ENCODE results near the gene VSNL1.

VSNL1 gene

GRCh38 chr2:17604050-17604449 is 63.6 kb downstream of the VSNL1 start:
- FAIRE-seq, result no peak
- TF ChIP-seq TAF1 (IDR thresholded peaks at IDR 0.05; ENCODE audit: borderline replicate concordance, low read depth, low read length) (no peak), POLR2AphosphoS5 (IDR thresholded peaks at IDR 0.05; ENCODE audit: low read depth, low read length) (no peak), POLR2A (IDR thresholded peaks at IDR 0.05; ENCODE audit: low read depth, low read length) (no peak)
- no peak for DNase-seq (ENCODE audit: insufficient read length)

DNA sequence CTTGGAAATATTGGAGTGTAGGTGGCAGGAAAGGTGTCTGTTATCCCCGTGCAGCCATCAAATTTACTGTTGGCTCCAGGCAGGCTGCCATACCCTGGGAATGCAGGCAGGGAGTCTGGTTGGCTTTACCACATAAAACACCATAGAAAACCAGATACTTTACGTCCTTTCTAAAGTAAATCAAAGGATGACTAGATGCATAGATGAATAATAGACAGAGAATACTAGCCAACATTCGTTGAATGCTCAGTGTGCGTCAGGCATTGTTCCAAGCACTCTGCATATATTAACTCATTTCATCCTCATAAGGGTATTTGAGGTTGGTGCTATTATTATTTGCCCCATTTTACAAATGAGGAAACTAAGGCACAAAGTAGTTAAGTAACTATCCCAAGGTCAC is 65.2 kb downstream of the VSNL1 start:
- FAIRE-seq (no peak), DNase-seq (ENCODE audit: insufficient read length) (no peak)
- no peak for TF ChIP-seq POLR2AphosphoS5 (IDR thresholded peaks at IDR 0.05; ENCODE audit: low read depth, low read length)
- no peak for TF ChIP-seq TAF1 (IDR thresholded peaks at IDR 0.05; ENCODE audit: borderline replicate concordance, low read depth, low read length)

DNA sequence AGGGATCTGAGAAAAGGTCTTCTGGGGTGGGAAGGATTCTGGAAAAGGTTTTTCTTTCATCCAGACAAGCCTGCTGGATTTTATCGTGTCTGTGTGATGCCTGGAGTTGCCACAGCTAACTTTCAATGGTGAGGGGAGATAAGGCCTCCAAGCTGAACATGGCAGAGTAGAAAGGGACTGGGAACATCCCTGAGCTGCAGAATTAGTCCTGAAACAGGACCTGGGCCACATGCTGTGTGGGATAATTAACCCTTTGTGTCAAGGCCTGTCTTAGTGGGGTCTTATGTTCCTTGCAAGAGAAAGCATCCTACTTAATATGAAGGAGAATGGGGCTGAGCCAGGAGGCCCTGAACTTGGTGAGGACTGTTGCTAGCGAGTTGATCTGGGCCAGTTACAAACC is 66.4 kb downstream of the VSNL1 start:
- no peak for DNase-seq (ENCODE audit: insufficient read length)
- FAIRE-seq, result no peak
- TF ChIP-seq POLR2AphosphoS5 (IDR thresholded peaks at IDR 0.05; ENCODE audit: low read depth, low read length) (no peak), POLR2A (IDR thresholded peaks at IDR 0.05; ENCODE audit: low read depth, low read length) (no peak), TAF1 (IDR thresholded peaks at IDR 0.05; ENCODE audit: borderline replicate concordance, low read depth, low read length) (no peak)

DNA sequence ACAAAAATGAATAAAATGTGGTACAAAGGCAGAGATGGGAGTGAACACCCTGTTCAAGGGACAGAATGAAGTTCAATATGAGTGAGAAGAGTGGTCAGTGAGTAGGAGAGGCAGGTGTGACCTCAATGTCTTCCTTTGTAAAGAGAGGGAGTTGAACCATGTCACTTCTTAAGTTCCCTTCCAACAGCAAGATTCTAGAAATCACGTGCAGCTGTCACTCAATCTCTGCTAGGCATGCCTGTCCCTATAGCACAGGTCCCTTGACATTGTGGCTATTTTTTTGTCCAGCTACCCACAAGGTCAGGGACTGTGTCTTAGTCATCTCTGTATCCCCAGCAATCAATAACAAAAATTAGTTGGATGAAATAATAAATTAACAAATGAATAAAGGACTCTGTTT is 66.9 kb downstream of the VSNL1 start:
- no peak for TF ChIP-seq POLR2A (IDR thresholded peaks at IDR 0.05; ENCODE audit: low read depth, low read length)
- no peak for TF ChIP-seq TAF1 (IDR thresholded peaks at IDR 0.05; ENCODE audit: borderline replicate concordance, low read depth, low read length)
- no peak for TF ChIP-seq POLR2AphosphoS5 (IDR thresholded peaks at IDR 0.05; ENCODE audit: low read depth, low read length)
- FAIRE-seq, result no peak
- DNase-seq (ENCODE audit: insufficient read length), result no peak

DNA sequence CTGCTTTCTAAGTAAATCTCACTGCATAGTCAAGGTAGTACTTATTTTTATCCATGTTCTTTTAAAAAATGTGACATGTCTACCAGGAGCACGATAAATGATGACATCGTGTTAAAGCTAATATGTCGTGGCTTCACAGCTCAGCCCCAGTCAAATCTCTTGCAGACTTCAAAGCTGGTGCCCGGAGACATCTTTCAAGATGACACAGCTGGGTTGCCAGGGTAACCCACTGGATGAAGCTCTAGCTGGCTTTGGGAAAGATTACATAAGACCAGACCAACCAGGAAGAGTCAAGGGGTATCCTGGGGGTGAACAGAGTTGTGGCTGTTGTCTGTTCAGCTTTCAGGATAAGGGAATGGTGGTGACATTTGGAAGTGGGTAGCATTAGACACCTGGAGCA is 67.8 kb downstream of the VSNL1 start:
- no peak for FAIRE-seq
- no peak for TF ChIP-seq POLR2AphosphoS5 (IDR thresholded peaks at IDR 0.05; ENCODE audit: low read depth, low read length)
- no peak for TF ChIP-seq TAF1 (IDR thresholded peaks at IDR 0.05; ENCODE audit: borderline replicate concordance, low read depth, low read length)
- no peak for DNase-seq (ENCODE audit: insufficient read length)

DNA sequence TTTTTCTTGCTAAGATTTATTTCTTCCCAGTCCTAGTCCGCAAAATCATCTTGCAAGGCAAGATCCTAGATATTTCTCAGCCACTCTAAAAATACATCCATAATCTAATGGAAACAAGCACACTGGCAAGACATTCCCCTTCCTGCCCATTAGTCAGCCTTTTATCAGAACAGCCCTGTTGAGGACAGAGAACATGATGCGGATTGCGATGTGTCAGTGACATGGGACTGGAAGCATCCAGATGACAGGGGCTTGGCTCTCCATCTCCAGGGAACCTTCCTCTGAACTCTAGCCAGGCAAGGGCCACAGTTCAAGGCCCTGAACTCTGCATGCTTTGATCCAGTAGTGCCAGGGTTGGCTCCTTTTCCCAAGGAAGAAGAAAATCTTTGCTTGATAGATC is 70.0 kb downstream of the VSNL1 start:
- TF ChIP-seq POLR2AphosphoS5 (IDR thresholded peaks at IDR 0.05; ENCODE audit: low read depth, low read length), result no peak
- TF ChIP-seq POLR2A (IDR thresholded peaks at IDR 0.05; ENCODE audit: low read depth, low read length), result no peak
- no peak for TF ChIP-seq TAF1 (IDR thresholded peaks at IDR 0.05; ENCODE audit: borderline replicate concordance, low read depth, low read length)
- FAIRE-seq (no peak), DNase-seq (ENCODE audit: insufficient read length) (no peak)

GRCh38 chr2:17611036-17611435 is 70.5 kb downstream of the VSNL1 start:
- DNase-seq (ENCODE audit: insufficient read length) (no peak), FAIRE-seq (no peak)
- no peak for TF ChIP-seq POLR2AphosphoS5 (IDR thresholded peaks at IDR 0.05; ENCODE audit: low read depth, low read length)
- no peak for TF ChIP-seq TAF1 (IDR thresholded peaks at IDR 0.05; ENCODE audit: borderline replicate concordance, low read depth, low read length)
- TF ChIP-seq POLR2A (IDR thresholded peaks at IDR 0.05; ENCODE audit: low read depth, low read length), result no peak

DNA sequence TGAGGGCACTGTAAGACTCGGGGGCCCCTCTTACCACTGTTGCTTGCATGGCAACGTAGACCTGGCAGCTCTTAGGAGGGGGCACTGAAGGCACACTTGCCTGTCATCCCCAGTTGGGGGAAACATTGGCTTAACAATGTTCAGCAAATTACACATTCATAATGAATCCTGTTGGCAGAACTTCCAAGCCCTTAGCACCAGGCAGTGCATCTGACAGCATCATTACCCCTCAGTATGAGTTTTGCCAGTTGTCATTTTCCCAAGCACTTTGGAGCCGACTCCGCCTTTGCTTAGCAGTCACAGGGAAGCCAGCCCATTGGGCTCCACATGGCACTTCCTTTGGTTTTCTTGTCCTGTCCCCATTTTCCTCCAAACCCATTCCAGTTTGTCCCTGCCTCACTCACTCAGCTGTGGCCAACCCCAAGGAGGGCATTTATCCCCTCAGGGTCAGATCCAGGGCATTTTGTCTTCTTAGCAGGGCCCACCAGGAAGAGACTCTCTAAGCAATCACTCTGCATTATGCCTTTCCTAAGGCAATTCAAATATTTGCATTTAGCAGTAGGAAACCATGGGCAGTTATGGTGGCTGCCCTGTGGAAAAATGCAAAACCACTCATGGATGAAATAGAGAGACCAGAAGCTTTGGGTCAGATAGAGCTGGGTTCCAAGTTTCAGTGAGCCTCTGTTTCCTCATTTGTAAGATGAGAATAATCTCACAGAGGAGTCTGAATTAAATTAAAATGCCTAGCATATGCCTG is 73.9 kb downstream of the VSNL1 start:
- FAIRE-seq, result no peak
- no peak for DNase-seq (ENCODE audit: insufficient read length)
- TF ChIP-seq POLR2A (IDR thresholded peaks at IDR 0.05; ENCODE audit: low read depth, low read length), result no peak
- TF ChIP-seq POLR2AphosphoS5 (IDR thresholded peaks at IDR 0.05; ENCODE audit: low read depth, low read length), result no peak
- TF ChIP-seq TAF1 (IDR thresholded peaks at IDR 0.05; ENCODE audit: borderline replicate concordance, low read depth, low read length), result no peak

DNA sequence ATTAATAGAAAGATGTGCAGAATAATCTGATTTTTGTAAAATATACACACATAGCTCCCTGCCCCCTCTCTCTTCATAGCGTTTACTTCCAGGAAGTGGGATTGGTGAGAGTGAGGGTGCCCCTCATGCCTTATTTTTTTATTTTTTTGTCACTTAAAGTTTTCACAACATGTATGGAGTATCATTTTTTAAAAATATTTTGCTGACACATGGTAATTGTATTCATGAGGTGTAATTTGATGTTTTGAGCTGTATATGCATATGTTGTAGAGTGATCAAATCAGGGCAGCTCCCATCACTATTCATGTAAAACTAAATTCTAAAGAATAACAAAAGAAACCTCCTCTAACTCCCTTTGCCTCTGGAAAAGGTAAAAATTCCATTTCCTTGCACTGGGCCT is 74.7 kb downstream of the VSNL1 start:
- TF ChIP-seq TAF1 (IDR thresholded peaks at IDR 0.05; ENCODE audit: borderline replicate concordance, low read depth, low read length), result no peak
- no peak for TF ChIP-seq POLR2A (IDR thresholded peaks at IDR 0.05; ENCODE audit: low read depth, low read length)
- no peak for TF ChIP-seq POLR2AphosphoS5 (IDR thresholded peaks at IDR 0.05; ENCODE audit: low read depth, low read length)
- DNase-seq (ENCODE audit: insufficient read length) (no peak), FAIRE-seq (no peak)

GRCh38 chr2:17615728-17616351 is 75.3 kb downstream of the VSNL1 start:
- FAIRE-seq (no peak), DNase-seq (ENCODE audit: insufficient read length) (no peak)

GRCh38 chr2:17616405-17616804 is 75.9 kb downstream of the VSNL1 start:
- TF ChIP-seq TAF1 (IDR thresholded peaks at IDR 0.05; ENCODE audit: borderline replicate concordance, low read depth, low read length) (no peak), POLR2AphosphoS5 (IDR thresholded peaks at IDR 0.05; ENCODE audit: low read depth, low read length) (no peak), POLR2A (IDR thresholded peaks at IDR 0.05; ENCODE audit: low read depth, low read length) (no peak)
- DNase-seq (ENCODE audit: insufficient read length) (no peak), FAIRE-seq (no peak)

More at GRCh38 chr2:17615728-17616351, 75.3 kb downstream of the VSNL1 start:
- no peak for TF ChIP-seq POLR2AphosphoS5 (IDR thresholded peaks at IDR 0.05; ENCODE audit: low read depth, low read length)
- TF ChIP-seq POLR2A (IDR thresholded peaks at IDR 0.05; ENCODE audit: low read depth, low read length), result no peak
- TF ChIP-seq TAF1 (IDR thresholded peaks at IDR 0.05; ENCODE audit: borderline replicate concordance, low read depth, low read length), result no peak

GRCh38 chr2:17617516-17617915 is 77.0 kb downstream of the VSNL1 start:
- DNase-seq (ENCODE audit: insufficient read length), result no peak
- TF ChIP-seq POLR2A (IDR thresholded peaks at IDR 0.05; ENCODE audit: low read depth, low read length) (no peak), POLR2AphosphoS5 (IDR thresholded peaks at IDR 0.05; ENCODE audit: low read depth, low read length) (no peak), TAF1 (IDR thresholded peaks at IDR 0.05; ENCODE audit: borderline replicate concordance, low read depth, low read length) (no peak)
- FAIRE-seq, result no peak
